GM12801 (cell line): Measurements from ENCODE around the gene HDGFL2.

Source experiments
- CTCF ChIP-seq: IDR thresholded peaks from one replicate; pipeline ENCODE4 v1.5.1; 2011; ENCODE audit warnings: control low read depth; ENCODE audit not compliant: insufficient read length; ENCODE audit errors: extremely low read depth

Gene HDGFL2

GRCh38 chr19:4510435-4511255, 38.5 kb downstream of the HDGFL2 start:
- TF ChIP-seq CTCF, result no peak

- no peak for TF ChIP-seq CTCF
Measured at GRCh38 chr19:4511300-4512054, 39.4 kb downstream of the HDGFL2 start.

- no peak for TF ChIP-seq CTCF
Measured at GRCh38 chr19:4512070-4512469, 40.0 kb downstream of the HDGFL2 start.

- no peak for TF ChIP-seq CTCF
Measured at GRCh38 chr19:4513248-4513647, 41.2 kb downstream of the HDGFL2 start.

- TF ChIP-seq CTCF, result no peak
Measured at GRCh38 chr19:4515732-4516131, 43.6 kb downstream of the HDGFL2 start.

- TF ChIP-seq CTCF, result no peak
Measured at GRCh38 chr19:4516199-4516938, 44.3 kb downstream of the HDGFL2 start.

GRCh38 chr19:4516939-4517300, 44.8 kb downstream of the HDGFL2 start:
- no peak for TF ChIP-seq CTCF
